GM21528 (cell line): ENCODE data around the gene PALM3.

ENCODE experiments used
- ATAC-seq: cut with Tn5 transposase; IDR thresholded peaks from one replicate; pipeline ENCODE4 v1.9.1; 2021; ENCODE audit warnings: mild to moderate bottlenecking, moderate library complexity; ENCODE audit not compliant: unreplicated experiment, low FRiP score

Gene PALM3

GRCh38 chr19:14005349-14006084 is 56.4 kb downstream of the PALM3 start:
- peak; percentile 32 for ATAC-seq

GRCh38 chr19:14004619-14005348 is 57.1 kb downstream of the PALM3 start:
- no peak for ATAC-seq
